Amniotic epithelial cell (primary cell): ENCODE data around the gene MIB1.
A peak's percentile ranks its signal among the peaks of the same experiment; 100 is the strongest.

Experiments
- DNase-seq: peaks from one replicate; pipeline ENCODE4 v3.0.0-alpha.2; 2010; ENCODE audit warnings: low read depth

The MIB1 gene

GRCh38 chr18:21815101-21815500, 74.5 kb downstream of the MIB1 start:
- no peak for DNase-seq

- peak; percentile 23 for DNase-seq
Measured at GRCh38 chr18:21820033-21820810, 79.6 kb downstream of the MIB1 start.

DNA sequence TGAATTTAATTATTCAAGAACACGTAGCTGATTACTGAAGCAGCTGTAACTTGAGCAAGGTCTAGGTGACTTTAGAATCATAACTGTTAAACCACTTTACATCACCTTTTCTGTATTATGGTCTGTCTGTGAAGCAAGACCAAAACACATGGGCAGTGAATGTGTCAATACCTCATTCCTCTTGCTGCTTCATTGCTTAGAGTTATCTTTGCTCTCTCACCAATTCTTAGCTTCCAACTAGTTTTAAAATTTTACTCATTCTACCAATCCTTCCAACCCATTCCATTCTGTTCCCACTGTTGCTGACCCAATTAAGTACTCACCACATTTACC, 80.2 kb downstream of the MIB1 start:
- DNase-seq = no peak

- no peak for DNase-seq
Measured at GRCh38 chr18:21823848-21824247, 83.3 kb downstream of the MIB1 start.

GRCh38 chr18:21826196-21826595, 85.6 kb downstream of the MIB1 start:
- DNase-seq = peak; percentile 32

DNA sequence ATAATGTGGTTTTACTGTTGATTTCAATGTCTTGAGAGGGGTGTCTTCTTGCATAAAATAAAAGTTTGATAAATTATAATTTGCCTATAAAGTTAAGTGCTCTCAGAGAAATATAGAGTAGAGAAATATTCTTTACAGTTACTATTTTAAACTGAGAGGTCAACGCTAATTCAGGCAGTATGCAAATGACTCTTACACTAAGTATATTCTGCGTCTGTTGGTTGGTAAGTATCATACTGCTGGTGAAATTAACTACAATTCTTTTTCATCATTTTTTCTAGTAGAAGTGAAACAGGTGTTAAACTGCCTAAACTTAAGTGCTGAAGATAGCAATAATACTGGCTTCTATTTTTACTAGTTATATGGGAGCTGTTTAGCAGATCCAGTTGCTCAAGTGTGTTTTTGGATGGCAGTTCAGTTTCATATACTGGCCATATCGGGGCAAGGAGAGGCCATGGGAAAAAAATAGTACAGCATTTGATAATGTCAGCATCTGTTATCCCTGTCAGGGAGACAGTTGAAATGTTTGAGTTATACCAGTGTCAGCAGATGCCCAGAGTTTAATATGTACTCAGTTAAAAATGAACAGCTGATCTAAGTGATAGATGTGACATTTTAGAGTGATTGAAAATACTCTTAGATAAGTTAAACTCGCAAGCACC, 86.2 kb downstream of the MIB1 start:
- DNase-seq = no peak

- DNase-seq = no peak
Measured at GRCh38 chr18:21830532-21830931, 89.9 kb downstream of the MIB1 start.

DNA sequence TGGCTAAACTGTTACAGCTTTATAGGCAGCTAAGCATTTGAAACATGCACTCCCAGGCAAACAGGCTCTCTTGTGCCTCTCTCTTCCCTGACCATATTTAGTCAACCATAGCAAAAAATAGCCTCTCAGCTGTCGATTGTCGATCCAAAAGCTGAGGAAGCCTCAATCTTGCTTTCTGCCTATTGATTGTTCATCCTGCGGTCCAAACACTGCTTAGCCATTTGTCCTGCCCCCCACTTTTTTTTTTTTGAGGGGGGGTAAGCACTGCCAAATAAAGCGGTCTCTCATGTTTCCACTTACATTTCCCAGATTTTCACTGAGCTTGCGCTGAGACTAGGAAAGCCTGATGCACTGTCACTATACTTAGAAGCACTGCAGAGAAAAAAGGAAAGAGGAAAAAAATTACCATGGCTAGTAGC, 90.8 kb downstream of the MIB1 start:
- no peak for DNase-seq

GRCh38 chr18:21833604-21834298, 93.2 kb downstream of the MIB1 start:
- no peak for DNase-seq

- no peak for DNase-seq
Measured at GRCh38 chr18:21834299-21834660, 93.7 kb downstream of the MIB1 start.

DNA sequence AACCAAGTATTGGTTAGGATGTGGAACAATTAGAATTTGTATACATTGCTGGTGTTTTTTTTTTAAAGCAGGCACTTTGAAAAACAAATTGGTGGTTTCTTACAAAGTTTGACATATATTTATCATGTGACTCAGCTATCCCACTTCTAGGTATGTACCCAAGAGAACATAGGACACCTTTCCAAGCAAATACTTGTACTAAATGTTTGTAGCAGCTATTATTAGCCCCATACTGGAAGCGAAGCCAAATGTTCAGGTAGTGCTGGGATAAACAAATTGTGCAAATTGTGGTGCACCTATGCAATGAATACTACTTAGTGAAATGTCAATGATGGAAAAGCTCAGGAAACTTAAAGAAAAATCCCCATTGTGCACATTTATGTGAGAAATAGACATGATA, 101.0 kb downstream of the MIB1 start:
- no peak for DNase-seq

- DNase-seq = no peak
Measured at GRCh38 chr18:21843341-21843740, 102.7 kb downstream of the MIB1 start.

- peak; percentile 27 for DNase-seq
Measured at GRCh38 chr18:21851327-21851961, 110.9 kb downstream of the MIB1 start.

GRCh38 chr18:21853016-21853415, 112.4 kb downstream of the MIB1 start:
- peak; percentile 25 for DNase-seq

GRCh38 chr18:21853775-21854552, 113.4 kb downstream of the MIB1 start:
- peak; percentile 32 for DNase-seq

GRCh38 chr18:21855432-21855831, 114.8 kb downstream of the MIB1 start:
- no peak for DNase-seq

DNA sequence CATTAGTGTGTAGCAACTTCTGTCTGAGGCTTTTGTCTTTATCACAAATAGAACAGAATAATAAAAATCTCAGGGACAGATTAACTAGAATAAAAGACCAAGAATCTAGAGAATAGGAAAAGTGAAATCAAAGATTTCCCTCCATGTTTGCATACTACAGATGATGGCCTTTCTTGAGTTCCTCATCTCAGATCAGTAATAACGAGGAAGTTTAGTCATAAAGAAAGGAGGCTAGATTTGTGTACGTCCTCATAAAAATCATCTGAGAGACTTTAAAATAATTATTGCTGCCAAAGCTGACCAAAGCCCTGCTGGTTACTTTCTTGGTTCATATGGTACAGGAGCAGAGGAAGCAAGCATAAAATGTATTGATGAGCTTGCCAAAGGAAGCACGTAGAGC, 117.3 kb downstream of the MIB1 start:
- DNase-seq = no peak

GRCh38 chr18:21858544-21858943, 118.0 kb downstream of the MIB1 start:
- DNase-seq = no peak

DNA sequence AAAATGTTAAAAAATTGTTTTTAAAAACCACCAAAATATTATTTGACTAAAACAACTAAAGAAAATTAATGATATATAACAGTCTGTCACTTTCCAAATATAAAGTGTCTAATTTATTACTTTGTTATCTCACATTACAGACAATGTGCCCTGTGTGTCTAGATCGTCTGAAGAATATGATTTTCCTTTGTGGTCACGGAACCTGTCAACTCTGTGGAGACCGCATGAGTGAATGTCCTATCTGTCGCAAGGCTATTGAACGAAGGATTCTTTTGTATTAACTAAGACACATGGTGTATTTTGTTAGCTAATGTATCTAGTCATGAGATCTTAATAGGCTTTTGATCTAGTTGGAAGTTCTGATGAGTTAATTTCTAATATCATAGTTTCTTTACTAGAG, 123.8 kb downstream of the MIB1 start:
- no peak for DNase-seq

GRCh38 chr18:21865043-21865442, 124.5 kb downstream of the MIB1 start:
- DNase-seq = no peak

DNA sequence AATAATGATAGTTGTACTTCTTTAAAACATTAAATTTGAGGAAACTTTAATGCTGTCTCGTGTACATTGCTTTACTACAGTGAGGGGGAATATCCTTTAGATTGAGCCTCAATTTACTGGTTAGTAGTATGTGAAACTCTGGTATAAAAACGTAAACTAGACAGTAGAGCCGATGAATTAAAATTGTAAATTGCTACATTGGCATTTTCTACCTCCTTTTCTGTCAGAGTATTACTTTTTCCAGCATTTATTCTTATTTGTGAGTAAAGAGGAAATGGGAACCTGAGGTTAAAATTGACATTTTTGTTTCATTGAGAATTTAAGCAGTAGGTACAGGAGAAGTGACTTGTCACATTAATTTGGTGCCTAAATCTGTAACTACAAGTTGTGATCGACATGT, 128.2 kb downstream of the MIB1 start:
- DNase-seq = no peak

GRCh38 chr18:21889570-21889969, 149.0 kb downstream of the MIB1 start:
- DNase-seq = no peak
